Left forelimb (tissue), 1 donor: ENCODE results near the gene ANO1.

Experiments
- DNase-seq: peaks from one replicate; pipeline ENCODE4 v3.0.0-alpha.2; 2018; ENCODE audit warnings: low spot score

The ANO1 gene

DNA sequence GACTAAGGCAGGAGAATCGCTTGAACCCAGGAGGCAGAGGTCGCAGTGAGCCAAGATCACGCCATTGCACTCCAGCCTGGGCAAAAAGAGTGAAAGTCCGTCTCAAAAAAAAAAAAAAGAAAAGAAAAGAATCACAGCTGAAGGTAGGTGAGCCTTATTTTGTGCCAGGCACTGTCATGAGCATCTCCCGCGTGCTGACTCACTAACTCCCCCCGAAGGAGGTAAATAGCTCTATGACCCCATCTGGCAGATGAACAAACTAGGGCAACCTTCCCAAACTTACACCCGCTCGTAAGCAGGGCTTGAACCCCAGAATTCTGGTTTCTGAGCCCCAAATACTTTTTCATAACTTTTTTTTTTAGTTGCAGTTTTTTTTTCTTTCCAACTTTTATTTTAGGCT is 60.3 kb downstream of the ANO1 start:
- no peak for DNase-seq

GRCh38 chr11:70139785-70140410 is 61.8 kb downstream of the ANO1 start:
- no peak for DNase-seq

- DNase-seq, result no peak
Observed at GRCh38 chr11:70140711-70141485, 62.8 kb downstream of the ANO1 start.

- no peak for DNase-seq
Observed at GRCh38 chr11:70141486-70142220, 63.5 kb downstream of the ANO1 start.

DNA sequence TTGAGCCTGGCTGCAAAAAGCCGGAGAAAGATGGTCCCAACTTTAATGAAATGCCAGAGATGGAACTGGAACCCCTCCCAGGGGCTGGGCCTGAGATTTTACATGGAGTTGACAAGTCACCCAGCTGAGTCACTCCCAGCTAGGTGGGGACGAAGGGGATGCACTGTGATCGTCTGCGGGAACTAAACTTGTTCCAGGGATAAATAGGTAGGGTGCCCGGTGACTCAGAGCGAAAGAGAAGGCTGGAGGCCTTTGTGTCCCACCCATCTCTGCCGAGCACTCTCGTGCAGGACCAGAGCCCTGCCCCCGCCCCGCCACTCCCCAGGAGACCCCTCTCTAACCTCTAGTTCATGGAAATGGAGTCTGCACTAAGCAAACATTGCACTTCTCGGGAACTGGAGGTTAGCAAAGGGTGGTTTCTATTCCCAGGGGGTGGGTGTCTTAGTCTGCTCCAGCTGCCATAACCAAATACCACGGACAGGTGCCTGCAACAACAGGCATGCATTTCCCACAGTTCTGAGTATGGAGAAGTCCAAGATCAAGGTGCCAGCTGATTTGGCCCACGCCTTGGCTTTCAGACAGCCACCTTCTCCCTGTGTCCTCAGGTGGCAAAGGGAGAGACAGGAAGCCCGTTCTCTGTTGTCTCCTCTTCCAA is 64.2 kb downstream of the ANO1 start:
- DNase-seq, result no peak

GRCh38 chr11:70144262-70144661 is 66.1 kb downstream of the ANO1 start:
- no peak for DNase-seq

DNA sequence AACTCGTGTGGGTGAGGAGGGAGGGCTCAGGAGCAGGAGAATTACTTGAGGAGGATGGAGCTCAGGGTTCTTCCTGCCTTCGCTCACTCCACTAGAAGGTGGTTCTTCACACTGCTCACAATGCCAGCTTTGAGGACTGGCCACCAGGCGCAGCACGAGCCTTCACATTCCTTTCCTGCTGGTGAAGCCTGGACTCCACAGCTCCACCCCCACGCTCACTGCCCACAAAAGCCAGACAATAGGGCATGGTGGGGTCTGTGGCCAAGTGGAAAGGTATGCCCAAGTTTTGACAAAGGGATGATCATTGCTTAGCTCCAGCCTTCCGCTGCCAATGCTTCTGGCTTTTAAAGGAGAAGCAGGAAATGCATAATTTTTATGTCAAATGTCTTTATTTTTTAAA is 67.0 kb downstream of the ANO1 start:
- DNase-seq, result no peak

DNA sequence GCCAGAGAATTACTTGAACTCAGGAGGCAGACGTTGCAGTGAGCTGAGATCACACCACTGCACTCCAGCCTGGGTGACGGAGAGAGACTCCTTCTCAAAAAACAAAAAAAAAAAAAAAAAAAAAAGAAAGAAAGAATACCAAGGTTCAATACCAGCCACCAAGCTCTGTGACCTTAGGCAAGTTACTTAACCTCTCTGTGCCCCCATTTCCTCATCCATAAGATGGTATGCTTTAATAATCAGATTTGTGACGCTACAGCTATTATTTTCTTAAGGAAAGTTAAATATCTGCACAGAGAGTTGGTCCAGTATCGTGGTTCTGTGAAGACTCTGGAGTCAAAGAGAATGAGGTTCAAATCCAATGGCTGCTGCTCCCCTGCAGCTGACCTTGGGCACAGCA is 67.7 kb downstream of the ANO1 start:
- no peak for DNase-seq

- DNase-seq, result no peak
Observed at GRCh38 chr11:70146299-70146698, 68.2 kb downstream of the ANO1 start.

DNA sequence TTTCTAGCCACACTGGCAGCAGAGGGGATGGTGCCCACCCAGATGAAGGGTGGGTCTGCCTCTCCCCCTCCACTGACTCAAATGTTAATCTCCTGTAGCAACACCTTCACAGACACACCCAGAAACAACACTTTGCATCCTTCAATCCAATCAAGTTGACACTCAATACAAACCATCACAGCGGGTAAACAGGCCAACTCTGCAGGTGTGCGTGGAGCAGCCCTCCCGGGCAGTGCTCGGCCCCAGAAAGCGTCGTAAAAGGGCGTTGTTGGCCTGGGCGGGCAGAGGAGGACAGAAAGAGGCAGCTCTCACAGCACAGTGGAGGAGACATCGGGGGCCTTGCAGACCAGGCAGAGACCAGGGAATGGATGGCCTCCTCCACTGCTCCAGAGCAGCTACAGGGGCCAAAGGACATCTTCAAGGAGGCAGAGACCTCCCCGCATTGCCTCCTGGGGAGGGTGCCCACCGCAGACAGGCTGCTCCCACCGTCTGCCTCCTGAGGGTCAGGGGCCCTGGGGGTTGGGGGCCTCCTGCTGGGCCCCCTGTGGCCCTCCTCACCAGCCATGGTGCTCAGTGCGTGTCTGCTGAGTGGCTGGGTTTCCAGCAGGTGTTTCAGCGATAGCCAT is 68.9 kb downstream of the ANO1 start:
- DNase-seq, result no peak

DNA sequence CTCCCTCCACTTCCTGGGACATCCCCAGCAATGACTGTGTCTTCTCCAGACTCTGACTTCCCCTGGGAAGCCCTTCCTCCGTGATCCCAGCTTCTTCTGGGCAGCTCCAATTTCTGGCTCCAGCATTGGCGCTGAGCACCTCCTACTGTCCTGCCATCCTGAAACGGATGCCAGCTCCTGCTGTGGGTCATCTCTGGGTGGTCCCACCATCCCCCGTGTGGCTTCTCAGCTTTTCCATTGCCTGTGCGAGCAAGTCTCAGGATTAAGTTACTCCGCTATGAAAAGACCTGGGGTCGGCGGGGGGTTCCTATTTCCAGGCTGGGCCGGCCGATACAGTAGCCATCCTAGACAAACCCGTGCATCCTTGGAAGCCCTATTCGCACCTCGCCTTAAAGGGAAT is 69.6 kb downstream of the ANO1 start:
- DNase-seq, result no peak

DNA sequence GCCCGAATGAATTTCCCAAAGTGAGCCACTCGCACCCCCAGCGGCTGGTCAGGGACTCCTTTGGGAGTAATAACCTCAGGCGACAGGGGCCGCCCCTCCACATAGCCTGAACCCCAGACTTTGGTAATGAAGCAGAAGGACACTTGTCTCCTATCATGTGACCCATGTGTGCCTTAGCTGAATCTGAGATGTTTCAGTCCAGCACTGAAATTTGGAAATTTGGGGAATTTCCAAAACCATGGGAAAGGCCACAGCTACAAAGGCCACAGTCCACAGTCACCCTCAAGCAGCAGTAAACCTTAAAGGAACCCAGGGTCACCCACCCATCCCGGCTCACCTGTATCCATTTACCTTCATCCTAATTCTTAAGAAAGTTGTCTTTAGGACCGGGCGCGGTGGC is 73.6 kb downstream of the ANO1 start:
- no peak for DNase-seq

DNA sequence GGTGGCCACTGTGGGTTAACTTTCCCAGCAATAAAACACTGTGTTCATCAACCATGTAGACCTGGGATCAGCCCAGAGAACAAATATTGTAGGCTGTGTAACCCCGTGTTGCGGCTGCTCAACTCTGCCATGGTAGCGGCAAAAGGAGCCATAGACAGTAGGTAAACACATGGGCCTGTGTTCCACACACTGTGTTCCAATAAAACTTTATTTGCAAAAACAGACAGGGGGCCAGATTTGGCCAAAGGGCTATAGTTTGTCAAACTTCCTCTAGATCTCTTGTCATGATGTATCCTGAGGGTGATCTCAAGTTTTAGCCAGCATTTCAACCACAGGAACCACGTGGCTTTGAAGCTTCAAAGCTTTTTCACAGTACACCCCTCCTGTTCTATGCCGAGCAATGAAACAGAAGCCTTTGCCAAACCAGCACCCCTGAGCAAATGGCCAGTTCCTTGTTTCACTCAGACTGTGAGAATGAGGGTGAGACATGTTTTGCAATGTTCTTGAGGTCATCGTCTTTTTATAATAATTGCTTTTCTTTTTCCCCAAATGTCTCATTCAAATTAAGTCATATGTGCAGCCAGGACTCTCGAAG is 75.1 kb downstream of the ANO1 start:
- no peak for DNase-seq

DNA sequence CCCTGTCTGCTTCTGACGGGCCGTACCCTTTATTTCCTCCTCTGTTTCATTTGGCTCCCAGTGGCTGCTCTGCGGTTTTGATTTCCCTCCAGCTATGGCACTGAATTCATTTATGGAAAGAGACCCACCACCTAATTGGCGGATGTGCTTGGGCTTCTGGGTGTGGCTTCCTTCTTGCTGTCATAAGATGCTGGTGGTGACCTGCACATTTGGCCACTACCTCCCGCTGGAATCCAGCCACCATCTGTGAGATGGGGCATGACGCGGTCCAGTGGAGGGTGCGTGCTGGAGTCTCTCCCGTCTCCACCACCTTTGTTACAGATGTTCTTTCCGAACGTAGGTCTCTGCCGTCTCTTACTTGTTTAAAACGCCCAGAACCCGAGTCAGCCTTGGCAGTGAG is 77.3 kb downstream of the ANO1 start:
- no peak for DNase-seq

DNA sequence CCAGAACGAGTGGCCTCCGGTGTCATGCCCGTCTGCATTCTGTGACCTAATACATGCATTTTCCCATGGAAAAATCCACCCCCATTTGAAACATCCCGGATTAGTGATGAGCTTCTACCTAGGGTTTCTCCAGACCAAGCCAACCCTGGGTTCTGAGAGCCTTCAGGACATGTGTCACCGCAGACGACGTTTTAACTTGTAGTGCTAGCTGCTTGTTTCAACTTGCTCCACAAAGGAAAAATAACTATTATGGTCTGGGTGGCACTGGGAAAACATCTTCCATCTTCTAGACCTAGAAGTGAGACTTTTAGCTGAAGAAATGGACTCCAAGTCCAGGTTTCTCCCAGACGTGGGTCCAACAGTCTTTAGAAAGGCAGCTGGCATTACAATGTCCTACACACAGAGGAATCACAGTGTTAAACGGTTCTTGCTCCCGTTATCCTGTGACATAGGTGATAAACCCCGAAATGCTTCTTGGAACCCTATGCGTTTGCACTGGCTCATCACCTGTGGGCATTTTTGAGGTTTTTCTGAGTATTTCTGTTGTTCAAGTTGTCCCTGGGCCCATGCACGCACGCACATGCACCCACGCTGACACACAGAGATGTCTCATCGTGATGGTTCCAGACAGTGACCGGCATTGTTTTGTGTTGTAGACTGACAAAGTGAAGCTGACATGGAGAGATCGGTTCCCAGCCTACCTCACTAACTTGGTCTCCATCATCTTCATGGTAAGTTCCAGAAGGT is 78.3 kb downstream of the ANO1 start:
- no peak for DNase-seq

GRCh38 chr11:70158201-70158600 is 80.1 kb downstream of the ANO1 start:
- DNase-seq, result no peak

- DNase-seq, result no peak
Observed at GRCh38 chr11:70158757-70159389, 80.8 kb downstream of the ANO1 start.

DNA sequence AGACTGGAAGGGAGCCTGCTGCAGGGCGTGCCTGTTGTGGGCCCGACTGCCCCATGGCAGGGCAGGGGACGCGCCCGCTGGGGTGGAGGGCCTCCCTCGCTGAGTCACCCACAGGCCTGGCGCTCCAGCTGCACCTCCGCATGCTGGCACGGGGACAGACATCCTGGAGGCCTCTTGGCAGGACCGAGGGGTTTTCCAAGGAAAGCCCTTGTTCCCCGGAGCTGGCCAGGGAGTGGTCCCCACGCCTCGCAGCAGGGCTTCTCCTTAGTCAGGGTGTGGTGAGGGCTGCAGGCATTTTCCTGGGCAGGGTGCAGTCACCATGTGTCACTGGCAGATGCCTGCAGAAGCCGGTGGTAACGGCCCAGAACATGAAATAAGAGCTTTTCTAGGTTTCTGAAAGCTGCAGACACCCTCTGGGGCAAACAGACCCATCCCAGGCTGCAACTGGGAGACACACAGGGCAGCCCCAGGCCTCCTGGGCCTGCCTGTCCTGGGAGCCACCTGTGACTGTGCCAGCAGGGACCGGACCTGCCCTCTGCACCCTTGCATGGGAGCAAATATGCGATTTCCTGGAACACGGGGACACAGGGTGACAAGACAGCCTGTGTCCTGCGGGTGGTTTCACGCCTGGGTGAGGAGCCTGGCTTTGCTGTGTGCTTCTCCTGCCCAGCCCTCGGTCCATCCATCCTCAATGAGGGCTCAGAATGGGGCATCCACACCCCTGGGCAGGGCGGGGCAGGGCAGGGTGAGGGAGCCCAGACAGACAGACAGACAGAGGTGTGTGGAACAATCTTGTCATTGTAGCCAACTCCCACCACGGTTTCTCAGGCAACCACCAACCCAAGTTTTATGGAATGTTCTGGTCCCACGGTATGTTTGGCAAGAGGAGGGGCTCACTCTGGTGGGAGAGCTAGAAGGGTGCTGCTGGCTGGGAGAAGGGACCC is 81.8 kb downstream of the ANO1 start:
- no peak for DNase-seq

DNA sequence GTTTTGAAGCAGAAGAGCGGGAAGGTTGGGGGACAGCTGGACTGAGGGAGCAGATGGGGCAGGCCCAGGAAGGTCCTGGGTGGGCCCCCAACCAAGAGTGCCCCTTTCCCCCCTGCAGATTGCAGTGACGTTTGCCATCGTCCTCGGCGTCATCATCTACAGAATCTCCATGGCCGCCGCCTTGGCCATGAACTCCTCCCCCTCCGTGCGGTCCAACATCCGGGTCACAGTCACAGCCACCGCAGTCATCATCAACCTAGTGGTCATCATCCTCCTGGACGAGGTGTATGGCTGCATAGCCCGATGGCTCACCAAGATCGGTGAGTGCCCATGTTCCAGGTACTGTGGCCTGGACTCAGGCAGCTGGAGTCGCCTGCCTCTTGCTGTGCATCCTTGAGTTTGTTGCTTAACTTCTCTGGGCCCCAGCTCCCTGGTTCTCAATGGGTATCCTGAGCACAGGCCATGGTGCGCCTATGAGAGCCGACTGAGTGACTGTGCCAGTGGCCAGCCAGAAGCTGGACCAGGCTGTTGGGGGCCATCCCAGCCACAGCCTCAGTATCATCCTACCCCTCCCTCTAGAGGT is 83.0 kb downstream of the ANO1 start:
- no peak for DNase-seq
